Measurements from ENCODE around the gene PHACTR4.
A peak's percentile ranks its signal among the peaks of the same experiment; 100 is the strongest.
"Not testable (repeated sequence)": the region's sequence is repeated elsewhere in the genome, so short reads cannot be mapped to it uniquely, and the experiment has no call there.

PHACTR4 gene

DNA sequence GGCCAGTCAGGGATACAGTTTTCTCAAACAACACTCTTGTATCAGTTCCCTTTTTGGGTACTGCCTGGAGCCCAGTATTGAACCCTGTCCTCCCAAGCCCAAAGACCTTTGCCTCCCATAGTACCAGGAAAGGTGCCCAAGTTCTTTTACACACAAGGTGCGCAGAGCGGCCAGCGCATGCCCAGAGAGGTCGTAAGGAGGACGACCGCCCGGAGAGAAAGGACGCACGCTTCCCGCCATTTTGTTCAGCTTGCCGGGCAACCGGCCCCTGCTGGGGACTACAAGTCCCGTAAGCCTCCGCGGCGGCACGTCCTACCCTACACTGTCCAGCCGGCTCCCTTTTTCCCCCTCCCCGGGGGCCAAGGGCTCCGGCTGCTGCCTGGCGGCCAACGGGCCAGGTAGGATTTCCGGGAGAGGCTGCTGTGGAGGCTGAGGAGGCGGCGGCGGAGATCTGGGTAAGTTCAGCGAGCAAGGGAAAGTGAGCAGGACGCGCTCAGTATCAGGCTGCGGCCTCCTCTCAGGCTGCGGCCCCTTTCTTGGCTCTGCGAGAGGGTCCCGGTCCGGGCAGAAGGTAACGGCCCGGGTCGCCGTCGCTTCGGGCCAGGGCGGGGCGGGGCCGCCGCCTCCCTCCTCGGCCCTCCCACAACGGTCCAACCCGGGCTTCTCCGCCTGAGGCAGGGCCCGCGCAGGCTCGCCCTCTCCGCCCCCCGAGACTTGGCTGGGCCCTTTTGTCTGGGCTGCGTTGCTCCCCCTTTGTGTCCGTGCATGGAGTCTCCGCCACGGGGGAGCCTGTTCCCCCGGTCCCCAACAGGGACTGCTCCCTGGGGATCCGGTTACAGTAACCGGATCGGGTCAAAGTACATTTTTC is at the start of gene PHACTR4:
Gene PHACTR4, plus strand, starts transcription at position 370 of the 868 bp plus-strand sequence. CDS start 37,708 bp downstream, outside the sequence.
- DNase-seq = peak; percentile 92
- in situ Hi-C loops (cut with MboI; ENCODE audit: low pct_unique_long_range_greater_than_20kb, low sequenced_read_pairs) = no loop called here

DNA sequence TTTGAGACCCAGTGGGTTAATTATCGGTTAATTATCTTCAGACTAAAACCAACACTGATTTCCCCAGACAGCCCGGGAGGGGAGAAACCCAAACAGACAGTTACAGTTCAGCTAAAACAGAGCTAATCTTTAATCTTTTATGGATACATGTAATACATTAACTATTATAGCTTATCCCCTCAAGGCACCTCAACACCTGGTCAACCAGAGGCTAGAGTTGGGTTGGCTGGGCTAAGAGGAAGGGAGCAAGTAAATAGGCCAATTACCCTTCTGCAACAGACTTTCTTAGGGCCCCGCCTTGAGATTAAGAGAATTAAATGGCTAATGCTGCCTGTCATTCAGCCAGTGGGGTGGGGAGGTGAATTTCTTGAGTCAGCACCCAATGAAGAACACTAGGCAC is 47.3 kb upstream of the PHACTR4 start:
- DNase-seq = no peak
- in situ Hi-C loops (cut with MboI; ENCODE audit: low pct_unique_long_range_greater_than_20kb, low sequenced_read_pairs) = no loop called here

DNA sequence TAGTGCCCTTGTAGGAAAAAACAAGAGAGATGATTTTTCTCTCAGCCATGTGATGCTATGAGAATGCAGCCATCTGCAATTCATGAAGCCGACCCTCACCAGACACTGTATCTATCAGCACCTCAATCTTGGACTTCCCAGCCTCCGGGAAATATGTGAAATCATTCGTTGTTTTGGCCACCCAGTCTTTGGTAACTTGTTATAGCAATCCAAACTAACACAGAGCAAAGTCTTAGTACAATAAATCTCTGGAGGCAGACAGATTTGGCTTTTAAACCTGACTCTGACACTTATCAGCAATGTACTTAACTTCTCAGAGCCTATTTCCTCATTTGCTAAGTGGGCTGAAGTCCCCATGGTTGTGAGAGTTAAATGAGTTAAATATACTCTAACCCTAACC is 45.8 kb upstream of the PHACTR4 start:
- in situ Hi-C loops (cut with MboI; ENCODE audit: low pct_unique_long_range_greater_than_20kb, low sequenced_read_pairs) = no loop called here
- peak; percentile 39 for DNase-seq

DNA sequence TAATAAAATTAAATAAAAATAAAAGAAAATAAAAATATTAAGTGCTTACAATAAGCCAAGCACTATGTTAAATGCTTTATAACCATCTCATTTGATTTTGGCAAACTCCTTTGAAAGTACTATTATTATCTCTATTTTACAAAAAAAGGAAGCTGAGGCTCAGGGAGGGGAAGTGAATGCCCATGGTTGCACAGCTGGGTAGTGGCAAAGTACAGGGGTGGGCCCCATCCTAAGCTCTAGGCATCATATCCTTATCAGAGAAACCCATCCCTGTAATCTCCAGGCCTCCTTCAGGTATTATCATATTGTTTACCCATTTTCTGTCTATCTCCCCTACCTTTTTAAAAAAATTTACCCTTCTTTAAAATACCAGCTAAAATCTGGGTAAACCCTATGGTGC is 43.0 kb upstream of the PHACTR4 start:
- no peak for DNase-seq
- in situ Hi-C loops (cut with MboI; ENCODE audit: low pct_unique_long_range_greater_than_20kb, low sequenced_read_pairs) = no loop called here

DNA sequence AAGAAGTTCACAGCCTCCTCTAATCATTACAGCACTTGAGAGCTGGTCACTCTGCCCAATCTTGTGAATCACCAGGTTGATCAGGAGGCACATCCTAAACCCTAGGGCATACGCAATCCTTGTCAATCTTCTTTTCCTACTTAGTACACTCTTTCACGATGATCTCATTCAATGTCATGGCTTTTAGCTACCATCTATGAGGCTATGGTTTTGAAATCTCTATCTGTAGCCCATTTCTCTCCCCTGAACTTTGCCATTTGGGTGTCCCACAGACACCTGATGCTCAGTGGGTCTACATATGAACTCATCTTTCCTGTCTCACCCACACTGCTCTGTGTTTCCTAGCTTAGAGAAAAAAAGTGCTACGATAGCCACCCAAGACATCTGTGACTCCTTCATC is 42.6 kb upstream of the PHACTR4 start:
- no peak for DNase-seq
- in situ Hi-C loops (cut with MboI; ENCODE audit: low pct_unique_long_range_greater_than_20kb, low sequenced_read_pairs) = no loop called here

DNA sequence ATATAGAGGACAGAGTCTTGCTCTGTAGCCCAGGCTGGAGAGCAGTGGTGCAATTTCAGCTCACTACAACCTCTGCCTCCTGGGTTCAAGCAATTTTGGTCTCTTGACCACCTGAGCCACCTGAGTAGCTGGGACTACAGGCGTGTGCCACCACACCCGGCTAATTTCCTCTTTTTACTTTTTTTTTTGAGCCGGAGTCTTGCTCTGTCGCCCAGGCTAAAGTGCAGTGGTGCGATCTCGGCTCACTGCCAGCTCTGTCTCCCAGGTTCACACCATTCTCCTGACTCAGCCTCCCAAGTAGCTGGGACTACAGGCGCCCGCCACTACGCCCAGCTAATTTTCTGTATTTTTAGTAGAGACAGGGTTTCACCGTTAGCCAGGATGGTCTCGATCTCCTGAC is 42.1 kb upstream of the PHACTR4 start:
- in situ Hi-C loops (cut with MboI; ENCODE audit: low pct_unique_long_range_greater_than_20kb, low sequenced_read_pairs); DNase-seq: not testable (repeated sequence)

DNA sequence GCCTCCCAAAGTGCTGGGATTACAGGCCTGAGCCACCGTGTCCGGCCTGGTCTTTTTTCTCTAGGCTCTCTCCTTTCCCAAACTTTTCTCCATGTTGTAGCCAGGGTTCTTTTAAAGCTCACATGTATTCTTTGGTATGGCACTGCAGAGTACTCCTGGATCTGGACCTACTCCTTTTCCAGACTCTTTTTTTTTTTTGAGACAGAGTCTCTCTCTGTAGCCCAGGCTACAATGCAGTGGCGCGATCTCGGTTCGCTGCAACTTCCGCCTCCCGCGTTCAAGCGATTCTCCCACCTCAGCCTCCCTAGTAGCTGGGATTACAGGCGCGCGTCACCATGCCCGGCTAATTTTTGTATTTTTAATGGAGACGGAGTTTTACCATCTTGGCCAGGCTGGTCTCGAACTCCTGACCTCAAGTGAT is 41.3 kb upstream of the PHACTR4 start:
- in situ Hi-C loops (cut with MboI; ENCODE audit: low pct_unique_long_range_greater_than_20kb, low sequenced_read_pairs) = no loop called here
- DNase-seq = no peak

DNA sequence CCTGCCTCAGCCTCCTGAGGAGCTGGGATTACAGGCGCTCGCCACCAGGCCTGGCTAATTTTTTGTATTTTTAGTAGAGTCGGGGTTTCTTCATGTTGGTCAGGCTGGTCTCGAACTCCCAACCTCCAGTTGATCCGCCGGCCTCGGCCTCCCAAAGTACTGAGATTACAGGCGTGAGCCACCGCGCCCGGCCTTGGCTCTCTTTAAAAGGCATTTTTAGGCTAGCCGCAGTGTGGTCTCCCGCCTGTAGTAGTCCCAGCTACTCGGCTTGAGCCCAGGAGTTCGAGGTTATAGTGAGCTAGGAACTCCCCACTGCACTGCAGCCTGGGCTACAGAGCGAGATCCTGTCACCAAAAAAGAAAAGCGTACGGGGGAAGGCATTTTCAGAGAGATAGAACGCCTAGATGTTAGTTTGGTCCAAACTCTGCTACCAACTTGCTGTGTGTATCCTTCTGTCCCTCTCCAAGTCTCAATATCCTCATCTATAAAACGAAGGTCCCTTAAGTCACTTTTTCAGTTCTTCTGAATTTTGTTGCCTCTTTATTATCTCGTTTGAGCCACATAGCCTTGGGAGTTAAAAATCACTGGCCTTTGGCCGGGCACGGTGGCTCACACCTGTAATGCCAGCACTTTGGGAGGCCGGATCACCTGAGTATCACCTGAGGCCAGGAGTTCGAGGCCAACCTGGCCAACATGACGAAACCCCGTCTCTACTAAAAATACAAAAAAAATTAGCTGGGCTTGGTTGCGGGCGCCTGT is 40.0 kb upstream of the PHACTR4 start:
- peak; percentile 59 for DNase-seq
- in situ Hi-C loops (cut with MboI; ENCODE audit: low pct_unique_long_range_greater_than_20kb, low sequenced_read_pairs) = no loop called here

DNA sequence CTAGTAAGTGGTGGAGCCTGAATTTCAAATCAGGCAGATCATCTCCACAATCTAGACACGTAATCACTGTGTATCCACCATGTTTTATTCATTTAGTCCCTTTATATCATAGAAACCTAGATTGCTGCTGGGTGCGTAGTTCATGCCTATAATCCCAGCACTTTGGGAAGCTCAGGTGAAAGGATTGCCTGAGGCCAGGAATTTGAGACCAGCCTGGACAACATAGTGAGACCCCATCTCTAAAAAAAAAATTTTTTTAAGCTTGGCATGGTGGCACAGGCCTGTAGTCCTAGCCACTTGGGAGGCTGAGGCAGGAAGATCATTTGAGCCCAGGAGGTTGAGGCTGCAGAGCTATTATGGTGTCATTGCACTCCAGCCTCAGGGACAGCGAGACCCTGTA is 30.6 kb upstream of the PHACTR4 start:
- DNase-seq = no peak
- in situ Hi-C loops (cut with MboI; ENCODE audit: low pct_unique_long_range_greater_than_20kb, low sequenced_read_pairs) = no loop called here

DNA sequence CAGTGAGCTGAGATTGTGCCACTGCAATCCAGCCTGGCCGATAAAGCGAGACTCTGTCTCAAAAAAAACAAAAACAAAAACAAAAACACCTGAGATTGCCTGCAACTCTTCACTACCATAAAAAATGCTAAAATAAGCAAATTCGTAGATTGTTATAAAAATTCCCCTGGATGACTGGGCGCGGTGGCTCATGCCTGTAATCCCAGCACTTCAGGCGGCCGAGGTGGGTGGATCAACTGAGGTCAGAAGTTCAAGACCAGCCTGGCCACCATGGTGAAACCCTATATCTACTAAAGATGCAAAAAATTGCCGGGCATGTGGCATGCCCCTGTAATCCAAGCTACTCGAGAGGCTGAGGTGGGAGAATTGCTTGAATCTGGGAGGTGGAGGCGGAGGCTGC is 30.0 kb upstream of the PHACTR4 start:
- in situ Hi-C loops (cut with MboI; ENCODE audit: low pct_unique_long_range_greater_than_20kb, low sequenced_read_pairs) = no loop called here
- no peak for DNase-seq

DNA sequence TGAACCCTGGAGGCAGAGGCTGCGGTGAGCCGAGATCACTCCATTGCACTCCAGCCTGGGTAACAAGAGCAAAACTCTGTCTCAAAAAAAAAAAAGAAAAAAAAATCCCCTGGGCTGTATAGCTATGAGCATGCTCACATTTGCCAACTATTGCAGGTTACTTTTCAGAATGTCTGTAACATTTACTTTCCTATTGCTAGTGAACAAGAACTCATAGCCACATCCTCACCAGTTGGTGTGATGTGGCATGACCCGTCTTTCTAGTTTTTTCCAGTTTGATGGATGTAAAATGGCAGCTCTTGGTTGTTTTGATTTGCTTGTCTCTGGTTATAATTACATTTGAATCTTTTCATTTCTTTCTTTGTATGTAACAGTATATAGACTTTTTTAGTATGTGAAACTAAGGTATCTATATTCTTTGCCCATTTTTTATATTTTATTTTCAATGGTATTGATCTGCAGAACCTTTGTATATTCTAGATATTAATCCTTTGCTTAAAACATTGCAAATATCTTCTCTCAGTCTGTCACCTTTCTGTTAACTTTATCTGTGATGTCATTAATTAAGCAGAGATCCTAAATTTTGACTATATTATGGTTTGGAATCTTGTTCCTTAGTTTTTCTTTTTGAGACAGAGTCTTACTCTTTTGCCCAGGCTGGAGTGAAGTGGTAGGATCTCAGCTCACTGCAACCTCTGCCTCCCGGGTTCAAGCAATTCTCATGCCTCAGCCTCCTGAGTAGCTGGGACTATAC is 29.1 kb upstream of the PHACTR4 start:
- in situ Hi-C loops (cut with MboI; ENCODE audit: low pct_unique_long_range_greater_than_20kb, low sequenced_read_pairs) = no loop called here

DNA sequence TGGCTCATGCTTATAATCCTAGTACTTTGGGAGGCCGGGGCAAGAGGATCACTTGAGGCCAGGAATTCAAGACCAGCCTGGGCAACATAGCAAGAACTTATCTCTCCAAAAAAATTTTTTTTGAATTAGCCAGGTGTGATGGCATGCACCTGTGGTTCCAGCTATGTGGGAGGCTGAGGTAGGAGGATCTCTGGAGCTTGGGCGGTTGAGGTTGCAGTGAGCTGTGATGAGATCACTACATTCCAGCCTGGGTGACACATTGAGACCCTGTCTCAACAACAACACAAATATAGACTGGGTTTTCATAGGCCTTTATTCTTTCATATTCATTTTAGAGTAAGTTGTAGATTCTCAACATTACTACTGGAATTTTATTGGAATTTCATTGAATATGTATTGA is 27.9 kb upstream of the PHACTR4 start:
- in situ Hi-C loops (cut with MboI; ENCODE audit: low pct_unique_long_range_greater_than_20kb, low sequenced_read_pairs) = no loop called here
- DNase-seq = no peak

More for the DNA sequence above, 29.1 kb upstream of the PHACTR4 start:
- DNase-seq = no peak

DNA sequence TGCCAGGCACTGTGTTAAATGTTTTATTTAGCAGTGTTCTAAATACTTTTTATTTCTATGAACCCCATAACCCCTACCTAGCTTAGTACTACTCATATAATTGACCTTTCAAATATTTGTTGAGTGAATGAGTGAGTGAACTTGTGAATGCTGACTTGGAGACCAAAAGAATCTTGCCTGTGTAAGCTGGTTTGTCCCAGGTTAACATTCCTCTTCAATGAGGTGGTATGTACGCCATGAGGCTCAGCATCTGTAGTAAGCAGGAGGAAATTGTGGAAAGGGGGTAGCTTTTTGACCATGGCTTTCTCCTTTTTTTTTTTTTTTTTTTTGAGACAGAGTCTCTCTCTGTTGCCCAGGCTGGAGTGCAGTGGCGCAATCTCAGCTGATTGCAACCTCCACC is 26.1 kb upstream of the PHACTR4 start:
- DNase-seq = no peak
- in situ Hi-C loops (cut with MboI; ENCODE audit: low pct_unique_long_range_greater_than_20kb, low sequenced_read_pairs) = no loop called here

DNA sequence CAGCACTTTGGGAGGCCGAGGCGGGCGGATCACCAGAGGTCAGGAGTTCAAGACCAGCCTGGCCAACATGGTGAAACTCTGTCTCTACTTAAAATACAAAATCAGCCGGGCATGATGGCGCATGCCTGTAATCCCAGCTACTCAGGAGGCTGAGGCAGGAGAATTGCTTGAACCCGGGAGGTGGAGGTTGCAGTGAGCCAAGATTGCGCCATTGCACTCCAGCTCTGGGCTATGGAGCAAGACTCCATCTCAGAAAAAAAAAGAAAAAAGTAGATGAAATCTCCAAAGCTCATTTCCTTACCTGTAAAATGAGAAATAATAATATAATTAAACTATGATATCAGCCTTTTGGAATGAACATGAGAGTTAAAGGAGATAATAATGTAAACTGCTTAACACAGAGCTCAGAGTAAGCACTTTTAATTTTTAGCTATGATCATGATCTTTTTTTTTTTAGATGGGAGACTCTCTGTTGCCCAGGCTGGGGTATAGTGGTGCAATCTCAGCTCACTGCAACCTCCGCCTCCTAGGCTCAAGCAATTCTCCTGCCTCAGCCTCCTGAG is 16.2 kb upstream of the PHACTR4 start:
- DNase-seq; in situ Hi-C loops (cut with MboI; ENCODE audit: low pct_unique_long_range_greater_than_20kb, low sequenced_read_pairs): not testable (repeated sequence)

DNA sequence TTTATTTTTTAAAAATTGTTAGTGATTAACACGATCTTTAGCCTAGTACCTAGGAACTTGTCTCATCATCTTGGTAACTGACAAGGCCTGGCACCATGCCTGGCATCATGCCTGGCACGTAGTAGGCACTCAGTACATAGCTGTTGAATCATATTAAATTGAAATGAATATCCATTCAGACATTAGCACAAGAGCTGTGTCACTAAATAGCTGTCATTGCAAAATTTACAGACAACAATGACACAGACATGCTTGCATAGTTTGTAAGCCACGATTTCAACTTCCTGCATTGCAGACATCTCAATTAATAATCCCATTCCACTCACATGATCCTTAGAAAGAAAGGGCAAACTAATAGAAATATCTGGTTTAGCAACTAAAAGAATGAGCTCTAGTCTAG is 15.4 kb upstream of the PHACTR4 start:
- DNase-seq = no peak
- in situ Hi-C loops (cut with MboI; ENCODE audit: low pct_unique_long_range_greater_than_20kb, low sequenced_read_pairs) = no loop called here

DNA sequence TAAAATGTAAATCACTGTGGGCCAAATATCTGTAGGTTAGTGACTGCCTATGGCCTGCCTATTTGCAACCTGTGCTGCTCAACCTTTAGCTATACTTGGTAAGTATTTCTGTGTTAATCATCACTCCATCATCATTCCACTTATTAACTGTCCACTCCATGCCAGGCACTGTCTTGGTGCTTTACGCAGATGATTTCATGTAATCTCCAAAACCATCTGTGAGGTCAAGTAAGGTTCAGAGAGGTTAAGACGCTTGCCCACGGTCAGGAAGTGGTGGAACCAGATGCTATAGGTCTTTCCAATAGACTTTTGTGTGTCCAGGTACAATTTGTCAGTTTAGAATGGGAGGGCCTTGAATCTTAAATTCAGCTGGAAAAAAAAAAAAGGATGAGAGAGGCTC is 10.8 kb upstream of the PHACTR4 start:
- in situ Hi-C loops (cut with MboI; ENCODE audit: low pct_unique_long_range_greater_than_20kb, low sequenced_read_pairs) = no loop called here
- DNase-seq = no peak

DNA sequence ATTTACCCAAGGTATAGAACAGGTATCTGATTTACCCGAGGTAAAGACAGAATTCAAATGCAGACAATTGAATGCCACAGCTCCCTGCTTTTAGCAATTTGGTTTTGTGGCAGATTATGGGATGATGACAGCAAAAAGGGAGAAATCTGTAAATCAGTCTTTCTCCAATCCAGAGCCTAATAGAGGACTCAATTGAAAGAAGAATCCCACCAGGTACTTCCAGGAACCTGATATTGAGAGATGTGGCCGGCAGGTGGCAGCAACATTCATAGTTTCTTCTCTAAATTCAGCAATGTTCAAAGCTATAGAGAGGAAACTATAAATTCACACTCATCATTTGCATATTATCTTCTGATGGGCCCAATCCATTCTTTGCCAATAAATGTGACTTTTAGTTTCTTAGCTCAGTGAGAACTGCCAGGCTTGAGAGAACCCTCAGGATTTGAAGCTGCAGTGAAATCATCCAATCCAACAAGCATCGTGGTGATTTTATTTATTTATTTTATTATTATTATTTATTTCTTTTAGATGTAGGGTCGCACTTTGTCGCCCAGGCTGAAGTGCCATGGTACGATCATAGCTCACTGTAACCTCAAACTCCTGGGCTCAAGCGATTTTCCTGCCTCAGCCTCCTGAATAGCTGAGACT is 9.8 kb upstream of the PHACTR4 start:
- in situ Hi-C loops (cut with MboI; ENCODE audit: low pct_unique_long_range_greater_than_20kb, low sequenced_read_pairs) = no loop called here
- peak; percentile 67 for DNase-seq

DNA sequence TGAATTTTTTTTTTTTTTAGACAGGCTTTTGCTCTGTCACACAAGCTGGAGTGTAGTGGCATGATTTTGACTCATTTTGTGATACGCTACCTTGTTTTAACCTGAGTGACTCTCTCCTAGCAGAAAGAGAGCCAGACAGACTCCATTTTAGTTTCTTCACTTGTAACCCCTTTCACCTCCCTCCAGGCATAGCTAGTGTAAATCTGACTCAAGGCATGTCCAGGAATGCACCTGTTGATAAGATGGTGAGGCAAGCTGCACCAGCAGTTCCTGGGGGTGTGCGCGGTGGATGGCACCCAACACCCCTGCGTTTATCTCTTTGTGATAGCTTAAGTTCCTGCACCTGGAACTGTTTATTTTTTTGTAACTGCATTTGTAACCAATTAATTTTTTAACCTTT is 4.7 kb upstream of the PHACTR4 start:
- DNase-seq = no peak
- in situ Hi-C loops (cut with MboI; ENCODE audit: low pct_unique_long_range_greater_than_20kb, low sequenced_read_pairs) = no loop called here

DNA sequence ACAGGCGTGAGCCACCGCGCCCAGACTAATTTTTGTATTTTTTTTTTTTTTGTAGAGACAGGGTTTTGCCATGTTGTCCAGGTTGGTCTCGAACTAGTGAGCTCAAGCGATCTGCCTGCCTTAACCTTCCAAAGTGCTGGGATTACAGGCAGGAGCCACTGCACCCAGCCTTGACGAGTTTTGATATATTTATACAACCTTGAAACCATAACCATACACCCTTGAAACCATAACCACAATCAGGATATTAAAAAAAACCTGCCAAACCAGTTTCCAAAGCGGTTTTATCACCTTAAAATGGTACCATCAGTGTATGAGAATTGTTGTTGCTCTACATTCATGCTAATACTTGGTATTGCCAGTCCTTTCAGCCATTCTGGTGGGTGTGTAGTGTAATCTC is 3.7 kb upstream of the PHACTR4 start:
- in situ Hi-C loops (cut with MboI; ENCODE audit: low pct_unique_long_range_greater_than_20kb, low sequenced_read_pairs) = no loop called here
- no peak for DNase-seq

Measured in KBM-7 (cell line).